Transverse colon (tissue), 4 donors: Measurements from ENCODE around the gene COX17. TPM values are rescaled to one million over a fixed set of nuclear protein-coding genes. Genes with fewer than 3 reads are reported as not detected.

Source experiments
- DNase-seq: peaks from one replicate; pipeline ENCODE4 v3.0.0-alpha.2; 2019
- H3K27ac ChIP-seq, 4 donors: fragments of 200-600 bp; sonication (generic); 2 replicates each; pipeline ENCODE4 v1.5.1; 2016 to 2018; ENCODE audit warnings: inconsistent platforms in 4 of 4
- H3K27me3 ChIP-seq: fragments of 200-600 bp; sonication (generic); 2 replicates; pipeline ENCODE4 v1.5.1; 2017; ENCODE audit warnings: inconsistent platforms
- H3K36me3 ChIP-seq, 4 donors: fragments of 200-600 bp; sonication (generic); 2 replicates each; pipeline ENCODE4 v1.5.1; 2017 to 2019; ENCODE audit warnings: inconsistent platforms in 4 of 4
- H3K4me1 ChIP-seq, 4 donors: fragments of 200-600 bp; sonication (generic); 2 replicates each; pipeline ENCODE4 v1.5.1; 2017 to 2020; ENCODE audit warnings: inconsistent platforms in 4 of 4
- H3K4me3 ChIP-seq, 4 donors: fragments of 200-600 bp; sonication (generic); 1 replicate in 1 of 4; 2 replicates in 3 of 4; pipeline versions ENCODE4 v1.5.1 to v1.6.1; 2017 to 2019; ENCODE audit warnings: inconsistent platforms in 4 of 4
- H3K9me3 ChIP-seq, 2 donors: fragments of 200-600 bp; sonication (generic); 2 replicates each; pipeline ENCODE4 v1.5.1; 2017 to 2019; ENCODE audit warnings: inconsistent platforms in 2 of 2
- CTCF ChIP-seq, 5 experiments: fragments of 200-600 bp in 3 of 5; fragments of 450-650 bp in 2 of 5; sonication (generic) in 3 of 5; IDR thresholded peaks; 1 replicate in 2 of 5; 2 replicates in 3 of 5; pipeline ENCODE4 v1.5.1; 2016 to 2017; ENCODE audit warnings: antibody characterized with exemption in 5 of 5, inconsistent platforms in 3 of 5, mild to moderate bottlenecking in 2 of 5, moderate library complexity in 1 of 5
- EP300 ChIP-seq: sonication (generic); formaldehyde crosslinking; IDR thresholded peaks from one replicate; pipeline ENCODE4 v1.6.1; 2017; ENCODE audit warnings: antibody characterized with exemption, low read depth
- POLR2A ChIP-seq: fragments of 450-650 bp; IDR thresholded peaks from one replicate; pipeline ENCODE4 v1.6.1; 2016; ENCODE audit warnings: antibody characterized with exemption, mild to moderate bottlenecking, moderate library complexity
- POLR2AphosphoS5 ChIP-seq, 3 donors: sonication (generic); formaldehyde crosslinking; IDR thresholded peaks; one replicate each; pipeline ENCODE4 v1.6.1; 2016; ENCODE audit warnings: antibody characterized with exemption in 3 of 3
- WGBS, 2 donors: methylation state at CpG; one replicate each; pipeline ENCODE4 v1.1.5; 2018; ENCODE audit warnings: low coverage in 1 of 2; 5-methylcytosine and 5-hydroxymethylcytosine counted together
- in situ Hi-C, 4 donors: fragments of 200-750 bp; cut with MboI; loops; one replicate each; pipeline versions ENCODE4 v1.15.0 to v1.15.1; 2017; ENCODE audit warnings: low sequenced_read_pairs in 3 of 4, low pct_ligation_motif_present in 1 of 4, low pct_unique_long_range_greater_than_20kb in 1 of 4
- intact Hi-C: fragments of 100-400 bp; cut with DNase I; formaldehyde crosslinking; loops from one replicate; pipeline ENCODE4 v1.15.1; 2023; ENCODE audit warnings: low total_unique reads
- total RNA-seq, 4 donors: library from RNA; depleted of rRNA; stranded (reverse); fragments of >200 nt; gene quantifications; one replicate each; pipeline ENCODE4 v1.1.0, GENCODE V29; 2016

Gene COX17
- total RNA-seq, 4 donors from 2014 or later, result 2.2 to 49.2 (median 24.2) TPM

- no peak for DNase-seq
- Histone ChIP-seq H3K9me3 (no peaks in the 10 kb centered on the region), H3K4me3 (no peak overlapping the region), H3K36me3 (no peaks in the 10 kb centered on the region), H3K27me3 (no peaks in the 10 kb centered on the region), H3K4me1 (peaks cover 0 to 23% (median 6%) of the 10 kb centered on the region in 4 donors), H3K27ac (no peak overlapping the region)
- 92 to 100% methylated on average over 2 of the region's 2 CpGs for WGBS, 2 donors
- TF ChIP-seq POLR2A (no peak), CTCF (IDR thresholded peaks at IDR 0.05) (no peak), POLR2AphosphoS5 (IDR thresholded peaks at IDR 0.05) (no peak), EP300 (no peak)
- in situ Hi-C loops, result no loop called here
- intact Hi-C loops, result no loop called here
These were observed 35.8 kb downstream of the COX17 start for GRCh38 chr3:119641416-119641815.

- no peak for DNase-seq
- 59 to 81% methylated on average over 2 of the region's 2 CpGs for WGBS, 2 donors
- H3K4me1 ChIP-seq, result peaks cover 0 to 23% (median 6%) of the 10 kb centered on the region in 4 donors
- H3K27me3 ChIP-seq, result no peaks in the 10 kb centered on the region
- in situ Hi-C loops (no loop called here), intact Hi-C loops (no loop called here)
- no peak overlapping the region for H3K4me3 ChIP-seq
- no peaks in the 10 kb centered on the region for H3K36me3 ChIP-seq
- TF ChIP-seq POLR2A (no peak), EP300 (no peak), CTCF (IDR thresholded peaks at IDR 0.05) (no peak), POLR2AphosphoS5 (IDR thresholded peaks at IDR 0.05) (no peak)
- H3K27ac ChIP-seq, result peak overlapping the region in 3 of 4 donors; percentile 54 to 83 (median 80)
- H3K9me3 ChIP-seq, result no peaks in the 10 kb centered on the region
These were observed 37.5 kb downstream of the COX17 start for GRCh38 chr3:119639494-119640350.

- Histone ChIP-seq H3K4me3 (no peak overlapping the region), H3K27me3 (no peaks in the 10 kb centered on the region), H3K36me3 (no peaks in the 10 kb centered on the region), H3K9me3 (no peaks in the 10 kb centered on the region), H3K27ac (peak overlapping the region; percentile 54 to 83 (median 78)), H3K4me1 (peaks cover 0 to 23% (median 6%) of the 10 kb centered on the region in 4 donors)
- in situ Hi-C loops, result no loop called here
- TF ChIP-seq POLR2AphosphoS5 (IDR thresholded peaks at IDR 0.05) (peak; percentile 23 to 30 (median 23)), EP300 (peak; percentile 28), POLR2A (no peak)
- DNase-seq, result no peak
- intact Hi-C loops, result no loop called here
- 58 to 61% methylated on average over 2 to 3 of the region's 3 CpGs for WGBS, 2 donors
These were observed 39.3 kb downstream of the COX17 start for GRCh38 chr3:119637679-119638477.

GRCh38 chr3:119636891-119637611 lies 40.2 kb downstream of the COX17 start:
- no peaks in the 10 kb centered on the region for H3K27me3 ChIP-seq
- DNase-seq, result no peak
- WGBS, 2 donors, result 87 to 89% methylated on average over 4 of the region's 4 CpGs
- no peaks in the 10 kb centered on the region for H3K9me3 ChIP-seq
- H3K27ac ChIP-seq, result peak overlapping the region; percentile 54 to 83 (median 78)
- TF ChIP-seq CTCF (IDR thresholded peaks at IDR 0.05) (no peak), POLR2A (no peak), POLR2AphosphoS5 (IDR thresholded peaks at IDR 0.05) (no peak), EP300 (no peak)
- H3K4me3 ChIP-seq, result no peak overlapping the region
- no peaks in the 10 kb centered on the region for H3K36me3 ChIP-seq
- H3K4me1 ChIP-seq, result peaks cover 0 to 23% (median 6%) of the 10 kb centered on the region in 4 donors
- intact Hi-C loops, result no loop called here
- in situ Hi-C loops, result no loop called here
